Astrocyte (in vitro differentiated cells and primary cell): ENCODE results near the gene HYOU1. TPM values are rescaled to one million over a fixed set of nuclear protein-coding genes. Genes with fewer than 3 reads are reported as not detected.
A peak's percentile ranks its signal among the peaks of the same experiment; 100 is the strongest.

Source experiments
- DNase-seq: peaks from one replicate; pipeline ENCODE4 v3.0.0-alpha.2; 2010; ENCODE audit warnings: low read depth
- FAIRE-seq: peaks from 2 replicates; lab custom pipeline; 2011; peaks lifted over from hg19 to GRCh38; lab: Jason Lieb, UNC
- H2AFZ ChIP-seq: 2 replicates; pipeline ENCODE4 v1.6.0; 2012; ENCODE audit warnings: low read depth, low read length, inconsistent platforms
- H3K27ac ChIP-seq: 2 replicates; pipeline ENCODE4 v1.5.1; 2011; ENCODE audit warnings: low read depth, low read length, inconsistent platforms
- H3K27me3 ChIP-seq: 2 replicates; pipeline ENCODE4 v1.6.0; 2011; ENCODE audit warnings: low read length, inconsistent platforms; ENCODE audit not compliant: insufficient read depth
- H3K36me3 ChIP-seq: 2 replicates; pipeline ENCODE4 v1.5.1; 2011; ENCODE audit warnings: low read length, inconsistent platforms; ENCODE audit not compliant: insufficient read depth
- H3K4me1 ChIP-seq: 2 replicates; pipeline ENCODE4 v1.5.1; 2011; ENCODE audit warnings: low read length, inconsistent platforms; ENCODE audit not compliant: insufficient read depth
- H3K4me2 ChIP-seq: 2 replicates; pipeline ENCODE4 v1.6.0; 2012; ENCODE audit warnings: low read length, inconsistent platforms
- H3K4me3 ChIP-seq: 2 replicates; pipeline ENCODE4 v1.5.1; 2011; ENCODE audit warnings: low read depth, mild to moderate bottlenecking, low read length, inconsistent platforms; ENCODE audit not compliant: insufficient read depth
- H3K79me2 ChIP-seq: 2 replicates; pipeline ENCODE4 v1.6.0; 2012; ENCODE audit warnings: mild to moderate bottlenecking, low read length, inconsistent platforms; ENCODE audit not compliant: insufficient read depth
- H3K9ac ChIP-seq: 2 replicates; pipeline ENCODE4 v1.6.0; 2012; ENCODE audit warnings: mild to moderate bottlenecking, low read length, inconsistent platforms
- H3K9me3 ChIP-seq: 2 replicates; pipeline ENCODE4 v1.5.1; 2012; ENCODE audit warnings: low read depth, mild to moderate bottlenecking, low read length, inconsistent platforms; ENCODE audit not compliant: insufficient read depth
- H4K20me1 ChIP-seq: 2 replicates; pipeline ENCODE4 v1.6.0; 2012; ENCODE audit warnings: low read length, inconsistent platforms; ENCODE audit not compliant: insufficient read depth
- H3K27ac Mint-ChIP-seq: one replicate; pipeline ENCODE4 v1.8.0; 2021; ENCODE audit warnings: mild to moderate bottlenecking, mixed read lengths; ENCODE audit not compliant: unreplicated experiment
- H3K27me3 Mint-ChIP-seq: one replicate; pipeline ENCODE4 v1.8.0; 2021; ENCODE audit warnings: low read depth, mixed read lengths; ENCODE audit not compliant: unreplicated experiment
- H3K36me3 Mint-ChIP-seq: one replicate; pipeline ENCODE4 v1.8.0; 2021; ENCODE audit warnings: low read depth, mixed read lengths; ENCODE audit not compliant: unreplicated experiment
- H3K4me1 Mint-ChIP-seq: one replicate; pipeline ENCODE4 v1.8.0; 2021; ENCODE audit warnings: low read depth, mixed read lengths; ENCODE audit not compliant: unreplicated experiment
- H3K4me3 Mint-ChIP-seq: one replicate; pipeline ENCODE4 v1.8.0; 2021; ENCODE audit warnings: mild to moderate bottlenecking, moderate library complexity, mixed read lengths; ENCODE audit not compliant: unreplicated experiment
- H3K9me3 Mint-ChIP-seq: one replicate; pipeline ENCODE4 v1.8.0; 2021; ENCODE audit warnings: mild to moderate bottlenecking, mixed read lengths; ENCODE audit not compliant: unreplicated experiment
- EZH2 ChIP-seq: IDR thresholded peaks from 2 replicates; pipeline ENCODE4 v1.6.1; 2012; ENCODE audit warnings: mild to moderate bottlenecking, low read length, inconsistent platforms; ENCODE audit not compliant: insufficient read depth
- total RNA-seq: library from RNA; stranded (reverse); gene quantifications from 2 replicates; pipeline ENCODE4 v1.2.1, GENCODE V29; 2021
- TF ChIP-seq, protein P1 (sequence below): IDR thresholded peaks from 2 replicates; pipeline ENCODE4 v1.5.1; 2011; ENCODE audit warnings: low read depth, mild to moderate bottlenecking, inconsistent platforms, low read length, moderate library complexity; ENCODE audit not compliant: insufficient read depth

HYOU1 gene
- total RNA-seq, 1 donor from 2014 or later, result 282 TPM

GRCh38 chr11:119015054-119015611 is 41.9 kb downstream of the HYOU1 start:
- no peak overlapping the region for H3K27ac ChIP-seq
- H3K36me3 ChIP-seq, result peaks cover 36% of the 10 kb centered on the region
- no peak overlapping the region for H2AFZ ChIP-seq
- H3K79me2 ChIP-seq, result peaks cover 55% of the 10 kb centered on the region
- H3K4me1 ChIP-seq, result peaks cover 14% of the 10 kb centered on the region
- peaks cover 60% of the 10 kb centered on the region for H4K20me1 ChIP-seq
- Mint-ChIP-seq H3K27me3 (no peaks in the 10 kb centered on the region), H3K4me3 (peak overlapping the region; percentile 71), H3K27ac (no peak overlapping the region), H3K9me3 (no peaks in the 10 kb centered on the region), H3K36me3 (peaks cover 19% of the 10 kb centered on the region), H3K4me1 (peaks cover 22% of the 10 kb centered on the region)
- H3K9me3 ChIP-seq, result no peaks in the 10 kb centered on the region
- H3K4me3 ChIP-seq, result no peak overlapping the region
- H3K27me3 ChIP-seq, result no peaks in the 10 kb centered on the region
- TF ChIP-seq, protein P1, sequence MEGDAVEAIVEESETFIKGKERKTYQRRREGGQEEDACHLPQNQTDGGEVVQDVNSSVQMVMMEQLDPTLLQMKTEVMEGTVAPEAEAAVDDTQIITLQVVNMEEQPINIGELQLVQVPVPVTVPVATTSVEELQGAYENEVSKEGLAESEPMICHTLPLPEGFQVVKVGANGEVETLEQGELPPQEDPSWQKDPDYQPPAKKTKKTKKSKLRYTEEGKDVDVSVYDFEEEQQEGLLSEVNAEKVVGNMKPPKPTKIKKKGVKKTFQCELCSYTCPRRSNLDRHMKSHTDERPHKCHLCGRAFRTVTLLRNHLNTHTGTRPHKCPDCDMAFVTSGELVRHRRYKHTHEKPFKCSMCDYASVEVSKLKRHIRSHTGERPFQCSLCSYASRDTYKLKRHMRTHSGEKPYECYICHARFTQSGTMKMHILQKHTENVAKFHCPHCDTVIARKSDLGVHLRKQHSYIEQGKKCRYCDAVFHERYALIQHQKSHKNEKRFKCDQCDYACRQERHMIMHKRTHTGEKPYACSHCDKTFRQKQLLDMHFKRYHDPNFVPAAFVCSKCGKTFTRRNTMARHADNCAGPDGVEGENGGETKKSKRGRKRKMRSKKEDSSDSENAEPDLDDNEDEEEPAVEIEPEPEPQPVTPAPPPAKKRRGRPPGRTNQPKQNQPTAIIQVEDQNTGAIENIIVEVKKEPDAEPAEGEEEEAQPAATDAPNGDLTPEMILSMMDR, result peak; percentile 6
- TF ChIP-seq EZH2, result no peak
- no peak overlapping the region for H3K9ac ChIP-seq
- H3K4me2 ChIP-seq, result no peak overlapping the region
- no peak for FAIRE-seq
- DNase-seq, result no peak

DNA sequence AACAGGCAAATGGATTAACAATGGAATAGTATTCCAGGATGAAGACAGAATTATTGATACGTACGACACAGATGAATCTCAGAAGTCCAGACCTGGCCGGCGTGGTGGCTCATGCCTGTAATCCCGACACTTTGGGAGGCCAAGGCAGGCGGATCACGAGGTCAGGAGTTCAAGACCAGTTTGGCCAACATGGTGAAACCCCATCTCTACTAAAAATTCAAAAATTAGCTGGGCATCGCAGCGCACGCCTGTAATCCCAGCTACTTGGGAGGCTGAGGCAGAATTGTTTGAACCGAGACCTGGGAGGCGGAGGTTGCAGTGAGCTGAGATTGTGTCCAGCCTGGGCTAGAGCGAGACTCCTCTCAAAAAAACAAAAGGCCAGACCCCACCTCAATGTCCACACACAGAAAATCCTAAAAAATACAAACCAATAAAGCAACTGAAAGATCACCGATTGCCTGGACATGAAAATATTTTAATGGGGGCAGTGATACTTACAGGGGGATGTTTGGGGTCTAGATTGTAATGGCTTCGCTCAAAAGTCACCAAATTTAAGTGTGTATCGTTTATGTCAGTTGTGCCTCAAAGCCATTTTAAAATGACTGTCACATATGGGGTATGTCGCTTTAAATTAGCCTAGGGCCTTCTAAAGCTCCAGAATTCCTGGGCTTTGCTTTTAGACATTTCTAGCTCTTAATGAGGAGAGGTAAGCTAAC is 42.6 kb downstream of the HYOU1 start:
- peaks cover 36% of the 10 kb centered on the region for H3K36me3 ChIP-seq

More for the DNA sequence above, 42.6 kb downstream of the HYOU1 start:
- Histone ChIP-seq H3K9me3 (no peaks in the 10 kb centered on the region), H3K4me3 (no peak overlapping the region), H3K27ac (no peak overlapping the region), H3K79me2 (peaks cover 48% of the 10 kb centered on the region), H3K4me1 (peaks cover 9% of the 10 kb centered on the region), H3K9ac (no peak overlapping the region), H3K27me3 (no peaks in the 10 kb centered on the region), H4K20me1 (peaks cover 53% of the 10 kb centered on the region), H3K4me2 (no peak overlapping the region), H2AFZ (no peak overlapping the region)
- no peak overlapping the region for H3K27ac Mint-ChIP-seq
- TF ChIP-seq, protein P1, result no peak
- TF ChIP-seq EZH2, result no peak
- no peaks in the 10 kb centered on the region for H3K9me3 Mint-ChIP-seq
- no peak for FAIRE-seq
- no peak for DNase-seq
- peaks cover 19% of the 10 kb centered on the region for H3K36me3 Mint-ChIP-seq
- H3K4me1 Mint-ChIP-seq, result peaks cover 16% of the 10 kb centered on the region
- H3K27me3 Mint-ChIP-seq, result no peaks in the 10 kb centered on the region
- H3K4me3 Mint-ChIP-seq, result no peak overlapping the region
